Measurements from ENCODE around the gene PTPRD.

DNA sequence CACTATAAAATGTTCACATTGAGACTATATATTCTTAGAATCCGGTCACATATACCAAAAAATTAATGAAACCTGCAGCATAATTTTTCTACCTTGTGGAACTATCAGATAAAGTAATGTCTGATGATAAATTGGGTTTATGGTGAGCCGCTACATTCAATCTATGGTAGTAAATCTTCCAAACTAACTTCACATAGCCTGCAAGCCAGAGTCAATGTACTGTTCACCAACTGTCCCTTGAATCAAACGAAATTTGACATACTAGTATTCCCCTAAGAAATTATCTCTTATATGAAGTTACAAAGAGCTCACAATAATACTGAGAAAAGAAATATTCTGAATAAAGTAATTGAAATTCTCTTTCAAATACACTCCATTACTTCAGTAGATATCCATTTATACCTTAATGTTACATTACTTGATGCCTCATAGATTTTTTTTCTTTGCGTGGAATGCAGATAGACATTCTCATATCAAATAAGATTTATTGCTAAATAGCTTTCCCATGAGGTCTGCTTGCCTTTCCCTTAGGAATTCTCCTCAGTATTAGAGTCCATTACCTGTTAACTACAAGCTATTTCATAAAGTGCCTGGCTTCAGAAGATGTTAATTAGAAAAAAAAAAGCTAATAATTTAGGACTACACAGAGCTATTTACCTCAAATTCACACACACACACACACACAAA is 169.5 kb downstream of the PTPRD start:
- TF ChIP-seq, protein P1, sequence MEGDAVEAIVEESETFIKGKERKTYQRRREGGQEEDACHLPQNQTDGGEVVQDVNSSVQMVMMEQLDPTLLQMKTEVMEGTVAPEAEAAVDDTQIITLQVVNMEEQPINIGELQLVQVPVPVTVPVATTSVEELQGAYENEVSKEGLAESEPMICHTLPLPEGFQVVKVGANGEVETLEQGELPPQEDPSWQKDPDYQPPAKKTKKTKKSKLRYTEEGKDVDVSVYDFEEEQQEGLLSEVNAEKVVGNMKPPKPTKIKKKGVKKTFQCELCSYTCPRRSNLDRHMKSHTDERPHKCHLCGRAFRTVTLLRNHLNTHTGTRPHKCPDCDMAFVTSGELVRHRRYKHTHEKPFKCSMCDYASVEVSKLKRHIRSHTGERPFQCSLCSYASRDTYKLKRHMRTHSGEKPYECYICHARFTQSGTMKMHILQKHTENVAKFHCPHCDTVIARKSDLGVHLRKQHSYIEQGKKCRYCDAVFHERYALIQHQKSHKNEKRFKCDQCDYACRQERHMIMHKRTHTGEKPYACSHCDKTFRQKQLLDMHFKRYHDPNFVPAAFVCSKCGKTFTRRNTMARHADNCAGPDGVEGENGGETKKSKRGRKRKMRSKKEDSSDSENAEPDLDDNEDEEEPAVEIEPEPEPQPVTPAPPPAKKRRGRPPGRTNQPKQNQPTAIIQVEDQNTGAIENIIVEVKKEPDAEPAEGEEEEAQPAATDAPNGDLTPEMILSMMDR (conservative IDR thresholded peaks at IDR 0.05; ENCODE audit: low read depth in 2 of 2) = no peak
- TF ChIP-seq STAT1 (IDR thresholded peaks at IDR 0.05; ENCODE audit: unreplicated experiment) (no peak), EZH2phosphoT487 (IDR thresholded peaks at IDR 0.05; ENCODE audit: unreplicated experiment) (no peak), EZH2 (IDR thresholded peaks at IDR 0.05; ENCODE audit: low read depth, unreplicated experiment) (no peak), CREB1 (CRISPR knock-in tag; IDR thresholded peaks at IDR 0.05; ENCODE audit: low read depth) (no peak), POLR2AphosphoS5 (IDR thresholded peaks at IDR 0.05; ENCODE audit: low read depth) (no peak), ZNF114 (CRISPR knock-in tag; IDR thresholded peaks at IDR 0.05) (no peak), JUNB (IDR thresholded peaks at IDR 0.05; ENCODE audit: unreplicated experiment) (no peak), NANOG (IDR thresholded peaks at IDR 0.05; ENCODE audit: borderline replicate concordance) (no peak), ZNF331 (CRISPR knock-in tag; IDR thresholded peaks at IDR 0.05; ENCODE audit: low read depth) (no peak)
- TF ChIP-seq, protein P2, sequence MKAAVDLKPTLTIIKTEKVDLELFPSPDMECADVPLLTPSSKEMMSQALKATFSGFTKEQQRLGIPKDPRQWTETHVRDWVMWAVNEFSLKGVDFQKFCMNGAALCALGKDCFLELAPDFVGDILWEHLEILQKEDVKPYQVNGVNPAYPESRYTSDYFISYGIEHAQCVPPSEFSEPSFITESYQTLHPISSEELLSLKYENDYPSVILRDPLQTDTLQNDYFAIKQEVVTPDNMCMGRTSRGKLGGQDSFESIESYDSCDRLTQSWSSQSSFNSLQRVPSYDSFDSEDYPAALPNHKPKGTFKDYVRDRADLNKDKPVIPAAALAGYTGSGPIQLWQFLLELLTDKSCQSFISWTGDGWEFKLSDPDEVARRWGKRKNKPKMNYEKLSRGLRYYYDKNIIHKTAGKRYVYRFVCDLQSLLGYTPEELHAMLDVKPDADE (IDR thresholded peaks at IDR 0.05) = no peak
- TF ChIP-seq, protein P3, sequence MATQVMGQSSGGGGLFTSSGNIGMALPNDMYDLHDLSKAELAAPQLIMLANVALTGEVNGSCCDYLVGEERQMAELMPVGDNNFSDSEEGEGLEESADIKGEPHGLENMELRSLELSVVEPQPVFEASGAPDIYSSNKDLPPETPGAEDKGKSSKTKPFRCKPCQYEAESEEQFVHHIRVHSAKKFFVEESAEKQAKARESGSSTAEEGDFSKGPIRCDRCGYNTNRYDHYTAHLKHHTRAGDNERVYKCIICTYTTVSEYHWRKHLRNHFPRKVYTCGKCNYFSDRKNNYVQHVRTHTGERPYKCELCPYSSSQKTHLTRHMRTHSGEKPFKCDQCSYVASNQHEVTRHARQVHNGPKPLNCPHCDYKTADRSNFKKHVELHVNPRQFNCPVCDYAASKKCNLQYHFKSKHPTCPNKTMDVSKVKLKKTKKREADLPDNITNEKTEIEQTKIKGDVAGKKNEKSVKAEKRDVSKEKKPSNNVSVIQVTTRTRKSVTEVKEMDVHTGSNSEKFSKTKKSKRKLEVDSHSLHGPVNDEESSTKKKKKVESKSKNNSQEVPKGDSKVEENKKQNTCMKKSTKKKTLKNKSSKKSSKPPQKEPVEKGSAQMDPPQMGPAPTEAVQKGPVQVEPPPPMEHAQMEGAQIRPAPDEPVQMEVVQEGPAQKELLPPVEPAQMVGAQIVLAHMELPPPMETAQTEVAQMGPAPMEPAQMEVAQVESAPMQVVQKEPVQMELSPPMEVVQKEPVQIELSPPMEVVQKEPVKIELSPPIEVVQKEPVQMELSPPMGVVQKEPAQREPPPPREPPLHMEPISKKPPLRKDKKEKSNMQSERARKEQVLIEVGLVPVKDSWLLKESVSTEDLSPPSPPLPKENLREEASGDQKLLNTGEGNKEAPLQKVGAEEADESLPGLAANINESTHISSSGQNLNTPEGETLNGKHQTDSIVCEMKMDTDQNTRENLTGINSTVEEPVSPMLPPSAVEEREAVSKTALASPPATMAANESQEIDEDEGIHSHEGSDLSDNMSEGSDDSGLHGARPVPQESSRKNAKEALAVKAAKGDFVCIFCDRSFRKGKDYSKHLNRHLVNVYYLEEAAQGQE (IDR thresholded peaks at IDR 0.05; ENCODE audit: unreplicated experiment) = no peak
- TF ChIP-seq, protein P4, sequence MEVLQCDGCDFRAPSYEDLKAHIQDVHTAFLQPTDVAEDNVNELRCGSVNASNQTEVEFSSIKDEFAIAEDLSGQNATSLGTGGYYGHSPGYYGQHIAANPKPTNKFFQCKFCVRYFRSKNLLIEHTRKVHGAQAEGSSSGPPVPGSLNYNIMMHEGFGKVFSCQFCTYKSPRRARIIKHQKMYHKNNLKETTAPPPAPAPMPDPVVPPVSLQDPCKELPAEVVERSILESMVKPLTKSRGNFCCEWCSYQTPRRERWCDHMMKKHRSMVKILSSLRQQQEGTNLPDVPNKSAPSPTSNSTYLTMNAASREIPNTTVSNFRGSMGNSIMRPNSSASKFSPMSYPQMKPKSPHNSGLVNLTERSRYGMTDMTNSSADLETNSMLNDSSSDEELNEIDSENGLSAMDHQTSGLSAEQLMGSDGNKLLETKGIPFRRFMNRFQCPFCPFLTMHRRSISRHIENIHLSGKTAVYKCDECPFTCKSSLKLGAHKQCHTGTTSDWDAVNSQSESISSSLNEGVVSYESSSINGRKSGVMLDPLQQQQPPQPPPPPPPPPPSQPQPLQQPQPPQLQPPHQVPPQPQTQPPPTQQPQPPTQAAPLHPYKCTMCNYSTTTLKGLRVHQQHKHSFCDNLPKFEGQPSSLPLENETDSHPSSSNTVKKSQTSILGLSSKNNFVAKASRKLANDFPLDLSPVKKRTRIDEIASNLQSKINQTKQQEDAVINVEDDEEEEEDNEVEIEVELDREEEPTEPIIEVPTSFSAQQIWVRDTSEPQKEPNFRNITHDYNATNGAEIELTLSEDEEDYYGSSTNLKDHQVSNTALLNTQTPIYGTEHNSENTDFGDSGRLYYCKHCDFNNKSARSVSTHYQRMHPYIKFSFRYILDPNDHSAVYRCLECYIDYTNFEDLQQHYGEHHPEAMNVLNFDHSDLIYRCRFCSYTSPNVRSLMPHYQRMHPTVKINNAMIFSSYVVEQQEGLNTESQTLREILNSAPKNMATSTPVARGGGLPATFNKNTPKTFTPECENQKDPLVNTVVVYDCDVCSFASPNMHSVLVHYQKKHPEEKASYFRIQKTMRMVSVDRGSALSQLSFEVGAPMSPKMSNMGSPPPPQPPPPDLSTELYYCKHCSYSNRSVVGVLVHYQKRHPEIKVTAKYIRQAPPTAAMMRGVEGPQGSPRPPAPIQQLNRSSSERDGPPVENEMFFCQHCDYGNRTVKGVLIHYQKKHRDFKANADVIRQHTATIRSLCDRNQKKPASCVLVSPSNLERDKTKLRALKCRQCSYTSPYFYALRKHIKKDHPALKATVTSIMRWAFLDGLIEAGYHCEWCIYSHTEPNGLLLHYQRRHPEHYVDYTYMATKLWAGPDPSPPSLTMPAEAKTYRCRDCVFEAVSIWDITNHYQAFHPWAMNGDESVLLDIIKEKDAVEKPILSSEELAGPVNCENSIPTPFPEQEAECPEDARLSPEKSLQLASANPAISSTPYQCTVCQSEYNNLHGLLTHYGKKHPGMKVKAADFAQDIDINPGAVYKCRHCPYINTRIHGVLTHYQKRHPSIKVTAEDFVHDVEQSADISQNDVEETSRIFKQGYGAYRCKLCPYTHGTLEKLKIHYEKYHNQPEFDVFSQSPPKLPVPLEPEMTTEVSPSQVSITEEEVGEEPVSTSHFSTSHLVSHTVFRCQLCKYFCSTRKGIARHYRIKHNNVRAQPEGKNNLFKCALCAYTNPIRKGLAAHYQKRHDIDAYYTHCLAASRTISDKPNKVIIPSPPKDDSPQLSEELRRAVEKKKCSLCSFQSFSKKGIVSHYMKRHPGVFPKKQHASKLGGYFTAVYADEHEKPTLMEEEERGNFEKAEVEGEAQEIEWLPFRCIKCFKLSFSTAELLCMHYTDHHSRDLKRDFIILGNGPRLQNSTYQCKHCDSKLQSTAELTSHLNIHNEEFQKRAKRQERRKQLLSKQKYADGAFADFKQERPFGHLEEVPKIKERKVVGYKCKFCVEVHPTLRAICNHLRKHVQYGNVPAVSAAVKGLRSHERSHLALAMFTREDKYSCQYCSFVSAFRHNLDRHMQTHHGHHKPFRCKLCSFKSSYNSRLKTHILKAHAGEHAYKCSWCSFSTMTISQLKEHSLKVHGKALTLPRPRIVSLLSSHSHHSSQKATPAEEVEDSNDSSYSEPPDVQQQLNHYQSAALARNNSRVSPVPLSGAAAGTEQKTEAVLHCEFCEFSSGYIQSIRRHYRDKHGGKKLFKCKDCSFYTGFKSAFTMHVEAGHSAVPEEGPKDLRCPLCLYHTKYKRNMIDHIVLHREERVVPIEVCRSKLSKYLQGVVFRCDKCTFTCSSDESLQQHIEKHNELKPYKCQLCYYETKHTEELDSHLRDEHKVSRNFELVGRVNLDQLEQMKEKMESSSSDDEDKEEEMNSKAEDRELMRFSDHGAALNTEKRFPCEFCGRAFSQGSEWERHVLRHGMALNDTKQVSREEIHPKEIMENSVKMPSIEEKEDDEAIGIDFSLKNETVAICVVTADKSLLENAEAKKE (CRISPR knock-in tag; IDR thresholded peaks at IDR 0.05) = no peak
